ENCODE results near the gene EGR4. TPM values are rescaled to one million over a fixed set of nuclear protein-coding genes. Genes with fewer than 3 reads are reported as not detected.

EGR4 gene

GRCh38 chr2:73246850-73247249 lies 46.5 kb downstream of the EGR4 start:
- H2AFZ ChIP-seq (ENCODE audit: low read length): no peak overlapping the region
- no peak overlapping the region for H2BK120ac ChIP-seq (ENCODE audit: low read depth, low read length)
- H3K4me1 ChIP-seq (ENCODE audit: control insufficient read depth in 2 of 2, insufficient read depth in 1 of 2, low read depth in 1 of 2, low read length in 2 of 2): no peaks in the 10 kb centered on the region
- H2AK5ac ChIP-seq (ENCODE audit: low read depth, low read length): no peak overlapping the region
- H3K4me2 ChIP-seq (ENCODE audit: insufficient read depth, low read length, poor library complexity, severe bottlenecking): no peak overlapping the region
- no CpG with 5 or more reads among the region's 3 CpGs for WGBS, 2 donors (ENCODE audit: extremely low coverage in 2 of 2, insufficient read length in 2 of 2, insufficient replicate concordance in 1 of 2)
- no peak overlapping the region for H4K91ac ChIP-seq (ENCODE audit: low read depth, low read length, poor library complexity)
- no peak overlapping the region for H2BK12ac ChIP-seq (ENCODE audit: low read length)
- H2BK5ac ChIP-seq (ENCODE audit: low read length): no peak overlapping the region
- no peak overlapping the region for H3K27ac ChIP-seq (replicated peaks; ENCODE audit: low read length)
- no peak overlapping the region for H3K23ac ChIP-seq (ENCODE audit: low read depth, low read length, poor library complexity)
- H3K27me3 ChIP-seq (ENCODE audit: control insufficient read depth in 3 of 3, insufficient read depth in 3 of 3, low read depth in 1 of 3, low read length in 3 of 3): no peaks in the 10 kb centered on the region
- no peak overlapping the region for H3K4ac ChIP-seq (ENCODE audit: low read length)
- peaks cover 5% of the 10 kb centered on the region for H3K79me1 ChIP-seq (ENCODE audit: low read depth, low read length)
- peaks cover 66 to 94% of the 10 kb centered on the region in 2 donors for H3K36me3 ChIP-seq (replicated peaks in 1 of 2; ENCODE audit: control insufficient read depth in 2 of 2, insufficient read depth in 2 of 2, low read length in 2 of 2)
- no peak overlapping the region for H2BK15ac ChIP-seq (ENCODE audit: low read length)
- no peak for DNase-seq (ENCODE audit: low spot score)
- H3K18ac ChIP-seq (ENCODE audit: low read length): no peak overlapping the region
- H3K9me3 ChIP-seq (replicated peaks in 1 of 2; ENCODE audit: control insufficient read depth in 2 of 2, insufficient read depth in 1 of 2, low read depth in 1 of 2, low read length in 2 of 2): no peaks in the 10 kb centered on the region
- no peak overlapping the region for H4K8ac ChIP-seq (ENCODE audit: low read depth, low read length)
- no peak overlapping the region for H3K14ac ChIP-seq (ENCODE audit: low read length)
- no peak overlapping the region for H3K4me3 ChIP-seq (ENCODE audit: low read length in 2 of 2)
- no peak overlapping the region for H3K9ac ChIP-seq (ENCODE audit: low read depth, low read length, poor library complexity)

- H3K79me1 ChIP-seq (ENCODE audit: low read depth, low read length): peaks cover 5% of the 10 kb centered on the region
- H3K27me3 ChIP-seq (ENCODE audit: control insufficient read depth in 3 of 3, insufficient read depth in 3 of 3, low read depth in 1 of 3, low read length in 3 of 3): no peaks in the 10 kb centered on the region
- no peak overlapping the region for H3K4ac ChIP-seq (ENCODE audit: low read length)
Measured at GRCh38 chr2:73244580-73244979, 48.8 kb downstream of the EGR4 start.

GRCh38 chr2:73243884-73244570 lies 49.3 kb downstream of the EGR4 start:
- no peak overlapping the region for H2AK5ac ChIP-seq (ENCODE audit: low read depth, low read length)
- DNase-seq (ENCODE audit: low spot score): no peak
- H2BK120ac ChIP-seq (ENCODE audit: low read depth, low read length): no peak overlapping the region
- no peaks in the 10 kb centered on the region for H3K27me3 ChIP-seq (ENCODE audit: control insufficient read depth in 3 of 3, insufficient read depth in 3 of 3, low read depth in 1 of 3, low read length in 3 of 3)
- no peak overlapping the region for H3K4me2 ChIP-seq (ENCODE audit: insufficient read depth, low read length, poor library complexity, severe bottlenecking)
- no peaks in the 10 kb centered on the region for H3K4me1 ChIP-seq (ENCODE audit: control insufficient read depth in 2 of 2, insufficient read depth in 1 of 2, low read depth in 1 of 2, low read length in 2 of 2)
- H3K27ac ChIP-seq (replicated peaks; ENCODE audit: low read length): no peak overlapping the region
- no CpG with 5 or more reads among the region's 5 CpGs for WGBS, 2 donors (ENCODE audit: extremely low coverage in 2 of 2, insufficient read length in 2 of 2, insufficient replicate concordance in 1 of 2)
- no peak overlapping the region for H2BK15ac ChIP-seq (ENCODE audit: low read length)
- H3K18ac ChIP-seq (ENCODE audit: low read length): no peak overlapping the region
- peaks cover 53 to 93% of the 10 kb centered on the region in 2 donors for H3K36me3 ChIP-seq (replicated peaks in 1 of 2; ENCODE audit: control insufficient read depth in 2 of 2, insufficient read depth in 2 of 2, low read length in 2 of 2)
- no peak overlapping the region for H4K91ac ChIP-seq (ENCODE audit: low read depth, low read length, poor library complexity)
- no peak overlapping the region for H3K14ac ChIP-seq (ENCODE audit: low read length)
- H4K8ac ChIP-seq (ENCODE audit: low read depth, low read length): no peak overlapping the region
- peaks cover 6% of the 10 kb centered on the region for H3K79me1 ChIP-seq (ENCODE audit: low read depth, low read length)
- no peak overlapping the region for H3K9ac ChIP-seq (ENCODE audit: low read depth, low read length, poor library complexity)
- no peak overlapping the region for H3K23ac ChIP-seq (ENCODE audit: low read depth, low read length, poor library complexity)
- no peak overlapping the region for H2AFZ ChIP-seq (ENCODE audit: low read length)
- H2BK12ac ChIP-seq (ENCODE audit: low read length): no peak overlapping the region
- H3K4me3 ChIP-seq (ENCODE audit: low read length in 2 of 2): no peak overlapping the region
- no peaks in the 10 kb centered on the region for H3K9me3 ChIP-seq (replicated peaks in 1 of 2; ENCODE audit: control insufficient read depth in 2 of 2, insufficient read depth in 1 of 2, low read depth in 1 of 2, low read length in 2 of 2)
- H2BK5ac ChIP-seq (ENCODE audit: low read length): no peak overlapping the region
- H3K4ac ChIP-seq (ENCODE audit: low read length): no peak overlapping the region

More at GRCh38 chr2:73244580-73244979, 48.8 kb downstream of the EGR4 start:
- no peak overlapping the region for H3K4me2 ChIP-seq (ENCODE audit: insufficient read depth, low read length, poor library complexity, severe bottlenecking)
- no peak overlapping the region for H3K9ac ChIP-seq (ENCODE audit: low read depth, low read length, poor library complexity)
- no peak overlapping the region for H2BK5ac ChIP-seq (ENCODE audit: low read length)
- no peaks in the 10 kb centered on the region for H3K4me1 ChIP-seq (ENCODE audit: control insufficient read depth in 2 of 2, insufficient read depth in 1 of 2, low read depth in 1 of 2, low read length in 2 of 2)
- H2BK120ac ChIP-seq (ENCODE audit: low read depth, low read length): no peak overlapping the region
- no peak overlapping the region for H3K14ac ChIP-seq (ENCODE audit: low read length)
- H4K8ac ChIP-seq (ENCODE audit: low read depth, low read length): no peak overlapping the region
- no peak overlapping the region for H3K27ac ChIP-seq (replicated peaks; ENCODE audit: low read length)
- no peak overlapping the region for H2BK12ac ChIP-seq (ENCODE audit: low read length)
- no peak overlapping the region for H3K23ac ChIP-seq (ENCODE audit: low read depth, low read length, poor library complexity)
- DNase-seq (ENCODE audit: low spot score): no peak
- H3K4me3 ChIP-seq (ENCODE audit: low read length in 2 of 2): no peak overlapping the region
- H4K91ac ChIP-seq (ENCODE audit: low read depth, low read length, poor library complexity): no peak overlapping the region
- no peak overlapping the region for H2AFZ ChIP-seq (ENCODE audit: low read length)
- H3K9me3 ChIP-seq (replicated peaks in 1 of 2; ENCODE audit: control insufficient read depth in 2 of 2, insufficient read depth in 1 of 2, low read depth in 1 of 2, low read length in 2 of 2): no peaks in the 10 kb centered on the region
- no CpG with 5 or more reads among the region's 3 CpGs for WGBS, 2 donors (ENCODE audit: extremely low coverage in 2 of 2, insufficient read length in 2 of 2, insufficient replicate concordance in 1 of 2)
- no peak overlapping the region for H2AK5ac ChIP-seq (ENCODE audit: low read depth, low read length)
- no peak overlapping the region for H2BK15ac ChIP-seq (ENCODE audit: low read length)
- peaks cover 53 to 93% of the 10 kb centered on the region in 2 donors for H3K36me3 ChIP-seq (replicated peaks in 1 of 2; ENCODE audit: control insufficient read depth in 2 of 2, insufficient read depth in 2 of 2, low read length in 2 of 2)
- no peak overlapping the region for H3K18ac ChIP-seq (ENCODE audit: low read length)

Small RNA genes lying within 50 kb of the gene (small RNA-seq; reads per million reads assigned to genes)
- not detected for gene RNU6-111P (ENCODE audit: insufficient read depth)
